GM12865 (cell line): Measurements from ENCODE around the gene FRAS1.
A peak's percentile ranks its signal among the peaks of the same experiment; 100 is the strongest.

Experiments
- DNase-seq: peaks from one replicate; pipeline ENCODE4 v3.0.0; 2010; ENCODE audit warnings: low read depth
- H3K4me3 ChIP-seq: 2 replicates; pipeline ENCODE4 v1.5.1; 2011; ENCODE audit warnings: mild to moderate bottlenecking, low read depth, low read length, control low read depth
- TF ChIP-seq, protein P1 (sequence below): IDR thresholded peaks from 2 replicates; pipeline ENCODE4 v1.5.1; 2011; ENCODE audit warnings: low read length, control low read depth, low read depth, inconsistent platforms; ENCODE audit not compliant: insufficient read depth; ENCODE audit errors: missing control alignments

The FRAS1 gene

DNA sequence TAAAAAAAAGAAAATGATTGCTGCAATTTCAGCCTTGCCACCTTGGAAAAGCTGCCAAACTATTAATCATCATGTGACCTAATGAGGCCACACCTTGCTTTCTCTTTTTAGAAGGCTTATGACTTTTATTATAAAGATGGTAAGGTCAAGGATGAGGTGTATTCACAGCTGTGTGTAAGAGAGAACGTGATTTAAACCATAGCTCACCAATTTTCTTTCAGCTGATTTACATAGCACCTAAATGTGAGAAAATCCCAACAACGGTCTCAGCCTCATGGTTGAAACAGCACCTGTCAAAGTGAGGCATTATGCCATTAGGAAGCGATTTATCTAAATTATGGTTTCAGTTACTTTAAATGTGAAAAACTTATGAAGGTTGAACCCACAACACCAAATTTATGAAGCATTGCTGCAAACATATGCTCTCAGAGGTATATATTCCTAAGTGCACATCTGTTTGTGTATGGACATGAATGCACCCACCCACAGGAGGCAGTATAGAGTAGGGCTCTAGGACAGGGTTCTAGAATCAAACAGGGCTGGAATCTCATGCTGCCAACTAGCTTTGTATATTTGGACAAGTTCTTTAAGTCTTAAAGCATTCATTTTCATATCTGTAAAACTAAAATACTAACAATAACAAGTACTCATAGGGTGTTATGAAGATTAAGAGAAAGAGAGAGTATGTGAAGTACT, 535.1 kb downstream of the FRAS1 start:
- peak; percentile 44 for DNase-seq
- TF ChIP-seq, protein P1, sequence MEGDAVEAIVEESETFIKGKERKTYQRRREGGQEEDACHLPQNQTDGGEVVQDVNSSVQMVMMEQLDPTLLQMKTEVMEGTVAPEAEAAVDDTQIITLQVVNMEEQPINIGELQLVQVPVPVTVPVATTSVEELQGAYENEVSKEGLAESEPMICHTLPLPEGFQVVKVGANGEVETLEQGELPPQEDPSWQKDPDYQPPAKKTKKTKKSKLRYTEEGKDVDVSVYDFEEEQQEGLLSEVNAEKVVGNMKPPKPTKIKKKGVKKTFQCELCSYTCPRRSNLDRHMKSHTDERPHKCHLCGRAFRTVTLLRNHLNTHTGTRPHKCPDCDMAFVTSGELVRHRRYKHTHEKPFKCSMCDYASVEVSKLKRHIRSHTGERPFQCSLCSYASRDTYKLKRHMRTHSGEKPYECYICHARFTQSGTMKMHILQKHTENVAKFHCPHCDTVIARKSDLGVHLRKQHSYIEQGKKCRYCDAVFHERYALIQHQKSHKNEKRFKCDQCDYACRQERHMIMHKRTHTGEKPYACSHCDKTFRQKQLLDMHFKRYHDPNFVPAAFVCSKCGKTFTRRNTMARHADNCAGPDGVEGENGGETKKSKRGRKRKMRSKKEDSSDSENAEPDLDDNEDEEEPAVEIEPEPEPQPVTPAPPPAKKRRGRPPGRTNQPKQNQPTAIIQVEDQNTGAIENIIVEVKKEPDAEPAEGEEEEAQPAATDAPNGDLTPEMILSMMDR: peak; percentile 49
- H3K4me3 ChIP-seq: no peak overlapping the region
